Prostate gland (tissue), 2 donors: Measurements from ENCODE around the gene TTLL4.

Experiments used
- POLR2A ChIP-seq: fragments of 450-650 bp; IDR thresholded peaks from one replicate; pipeline ENCODE4 v1.6.1; 2016; ENCODE audit warnings: antibody characterized with exemption, mild to moderate bottlenecking
- TF ChIP-seq, protein P1 (sequence below), 4 experiments: fragments of 200-600 bp in 2 of 4; fragments of 450-650 bp in 2 of 4; sonication (generic) in 2 of 4; IDR thresholded peaks; 1 replicate in 3 of 4; 2 replicates in 1 of 4; pipeline ENCODE4 v1.5.1; 2016 to 2019; ENCODE audit warnings: antibody characterized with exemption in 4 of 4, mild to moderate bottlenecking in 2 of 4, moderate library complexity in 2 of 4

DNA sequence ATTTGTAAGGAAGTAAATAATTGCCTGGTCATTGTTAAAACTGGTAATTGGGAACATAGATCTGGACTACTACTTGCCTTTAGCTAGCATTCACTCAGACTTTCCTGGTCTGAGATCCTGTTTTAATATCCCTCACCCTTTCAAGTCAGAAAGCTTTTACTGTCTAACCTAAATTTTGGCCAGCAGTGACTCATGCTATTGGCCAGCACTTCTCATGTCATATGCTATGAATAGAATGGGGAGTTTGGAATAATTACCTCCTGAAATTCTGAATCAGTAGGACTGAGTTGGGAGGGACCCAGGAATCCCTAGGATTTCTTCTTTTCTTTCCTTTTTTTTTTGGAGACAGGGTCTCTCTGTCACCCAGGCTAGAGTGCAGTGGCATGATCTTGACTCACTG lies 19.4 kb upstream of the TTLL4 start:
- no peak for TF ChIP-seq POLR2A
- TF ChIP-seq, protein P1, sequence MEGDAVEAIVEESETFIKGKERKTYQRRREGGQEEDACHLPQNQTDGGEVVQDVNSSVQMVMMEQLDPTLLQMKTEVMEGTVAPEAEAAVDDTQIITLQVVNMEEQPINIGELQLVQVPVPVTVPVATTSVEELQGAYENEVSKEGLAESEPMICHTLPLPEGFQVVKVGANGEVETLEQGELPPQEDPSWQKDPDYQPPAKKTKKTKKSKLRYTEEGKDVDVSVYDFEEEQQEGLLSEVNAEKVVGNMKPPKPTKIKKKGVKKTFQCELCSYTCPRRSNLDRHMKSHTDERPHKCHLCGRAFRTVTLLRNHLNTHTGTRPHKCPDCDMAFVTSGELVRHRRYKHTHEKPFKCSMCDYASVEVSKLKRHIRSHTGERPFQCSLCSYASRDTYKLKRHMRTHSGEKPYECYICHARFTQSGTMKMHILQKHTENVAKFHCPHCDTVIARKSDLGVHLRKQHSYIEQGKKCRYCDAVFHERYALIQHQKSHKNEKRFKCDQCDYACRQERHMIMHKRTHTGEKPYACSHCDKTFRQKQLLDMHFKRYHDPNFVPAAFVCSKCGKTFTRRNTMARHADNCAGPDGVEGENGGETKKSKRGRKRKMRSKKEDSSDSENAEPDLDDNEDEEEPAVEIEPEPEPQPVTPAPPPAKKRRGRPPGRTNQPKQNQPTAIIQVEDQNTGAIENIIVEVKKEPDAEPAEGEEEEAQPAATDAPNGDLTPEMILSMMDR (IDR thresholded peaks at IDR 0.05), result no peak
